T-cell (primary cell): ENCODE data around the gene ESRP2. TPM values are rescaled to one million over a fixed set of nuclear protein-coding genes. Genes with fewer than 3 reads are reported as not detected.

Source experiments
- ATAC-seq, 4 experiments: fragments of 200-7000 bp in 3 of 4; fragments of 150-1000 bp in 1 of 4; cut with Tn5 transposase; replicated peaks in 1 of 4; 1 replicate in 3 of 4; 2 replicates in 1 of 4; pipeline ENCODE4 v1.10.0; 2021; ENCODE audit warnings: moderate library complexity in 3 of 4, mild to moderate bottlenecking in 2 of 4, moderate number of reproducible peaks in 1 of 4
- CTCF ChIA-PET, 2 donors: fragments of 300-600 bp; sonication (Branson Sonifier 250); formaldehyde crosslinking; loops; one replicate each; lab custom pipeline; 2022; ENCODE audit warnings: antibody characterized with exemption in 2 of 2; lab: Charles Lee
- POLR2A ChIA-PET, 2 donors: fragments of 300-600 bp; sonication (Branson Sonifier 250); formaldehyde crosslinking; loops; one replicate each; lab custom pipeline; 2022; ENCODE audit warnings: antibody characterized with exemption in 2 of 2; lab: Charles Lee
- DNase-seq, 35 experiments: peaks; one replicate each; pipeline versions ENCODE4 v3.0.0 to v3.0.0-alpha.2; 2013 to 2023
- H3K27ac ChIP-seq: one replicate; pipeline ENCODE4 v1.5.1; 2013; ENCODE audit warnings: low read length
- H3K27me3 ChIP-seq, 2 experiments: replicated peaks in 1 of 2; 1 replicate in 1 of 2; 2 replicates in 1 of 2; pipeline versions ENCODE4 v1.6.1 to v1.7.0; 2013; ENCODE audit warnings: low read length in 1 of 2, mixed read lengths in 1 of 2; ENCODE audit not compliant: control insufficient read depth in 2 of 2, insufficient read depth in 2 of 2; ENCODE audit errors: extremely low read depth in 1 of 2
- H3K36me3 ChIP-seq, 2 donors: 1 replicate in 1 of 2; 2 replicates in 1 of 2; pipeline versions ENCODE4 v1.6.1 to v1.7.0; 2013; ENCODE audit warnings: low read length in 1 of 2; ENCODE audit not compliant: control insufficient read depth in 2 of 2, insufficient read depth in 1 of 2; ENCODE audit errors: extremely low read depth in 1 of 2
- H3K4me1 ChIP-seq, 2 experiments: 1 replicate in 1 of 2; 2 replicates in 1 of 2; pipeline versions ENCODE4 v1.6.1 to v1.7.0; 2013; ENCODE audit warnings: low read length in 2 of 2, mixed read lengths in 1 of 2; ENCODE audit not compliant: insufficient read depth in 2 of 2, control insufficient read depth in 1 of 2; ENCODE audit errors: extremely low read depth in 1 of 2
- H3K4me3 ChIP-seq, 2 donors: 1 replicate in 1 of 2; 2 replicates in 1 of 2; pipeline versions ENCODE4 v1.5.1 to v1.7.0; 2013; ENCODE audit warnings: mild to moderate bottlenecking in 2 of 2, low read length in 1 of 2, moderate library complexity in 1 of 2; ENCODE audit not compliant: control insufficient read depth in 1 of 2; ENCODE audit errors: extremely low read depth in 1 of 2
- H3K9me3 ChIP-seq: 2 replicates; pipeline ENCODE4 v1.7.0; 2013
- H3K27ac Mint-ChIP-seq, 2 donors: one replicate each; pipeline ENCODE4 v1.8.0; 2020 to 2021; ENCODE audit warnings: mild to moderate bottlenecking in 2 of 2, mixed read lengths in 2 of 2
- H3K27me3 Mint-ChIP-seq, 2 donors: one replicate each; pipeline ENCODE4 v1.8.0; 2021 to 2022; ENCODE audit warnings: mixed read lengths in 2 of 2
- H3K36me3 Mint-ChIP-seq: one replicate; pipeline ENCODE4 v1.8.0; 2021; ENCODE audit warnings: mixed read lengths
- H3K4me1 Mint-ChIP-seq, 3 donors: one replicate each; pipeline ENCODE4 v1.8.0; 2020 to 2022; ENCODE audit warnings: mixed read lengths in 3 of 3, mild to moderate bottlenecking in 1 of 3
- H3K4me3 Mint-ChIP-seq, 3 donors: one replicate each; pipeline ENCODE4 v1.8.0; 2020 to 2022; ENCODE audit warnings: mild to moderate bottlenecking in 3 of 3, mixed read lengths in 3 of 3, moderate library complexity in 3 of 3
- H3K9me3 Mint-ChIP-seq, 3 donors: one replicate each; pipeline ENCODE4 v1.8.0; 2020 to 2022; ENCODE audit warnings: mixed read lengths in 3 of 3
- WGBS: methylation state at CpG from one replicate; pipeline ENCODE4 v1.1.5; 2013; ENCODE audit warnings: missing lambda C conversion rate; ENCODE audit not compliant: insufficient coverage; 5-methylcytosine and 5-hydroxymethylcytosine counted together
- total RNA-seq, 35 experiments: library from RNA in 6 of 35; stranded (reverse) in 6 of 35; fragments of 120-200 nt in 1 of 35; gene quantifications; one replicate each; pipeline versions ENCODE4 v1.2.1 to v1.2.4 and lab custom pipeline; 2013 to 2026

Gene ESRP2
- total RNA-seq, 5 donors from 2014 or later (not counting 1 experiment from before 2014, with no cell fraction given), result 0.47 to 0.79 (median 0.62) TPM; not detected in 2

GRCh38 chr16:68282064-68282452 lies 46.1 kb upstream of the ESRP2 start:
- POLR2A ChIA-PET, result no interaction called here
- Mint-ChIP-seq H3K9me3 (no peaks in the 10 kb centered on the region), H3K4me1 (peaks cover 76 to 78% (median 76%) of the 10 kb centered on the region in 3 donors), H3K27ac (peak overlapping the region; percentile 94), H3K27me3 (no peaks in the 10 kb centered on the region), H3K4me3 (peak overlapping the region; percentile 2 to 69 (median 62)), H3K36me3 (peaks cover 35% of the 10 kb centered on the region)
- Histone ChIP-seq H3K27ac (peak overlapping the region; percentile 40), H3K4me1 (peaks cover 72 to 94% of the 10 kb centered on the region in 2 experiments), H3K4me3 (no peak overlapping the region), H3K27me3 (no peaks in the 10 kb centered on the region), H3K9me3 (no peaks in the 10 kb centered on the region), H3K36me3 (peaks cover 0 to 36% of the 10 kb centered on the region in 2 donors)
- WGBS, result no CpG with 5 or more reads among the region's 4 CpGs
- no peak for ATAC-seq
- DNase-seq, result no peak
- CTCF ChIA-PET, result interaction anchor here in 1 of 2 donors (0.9 to 1.2 kb wide), 2 partner anchors 21 to 37 kb away, joined by 3 to 4 read pairs; partner anchors contain the start of gene PLA2G15

DNA sequence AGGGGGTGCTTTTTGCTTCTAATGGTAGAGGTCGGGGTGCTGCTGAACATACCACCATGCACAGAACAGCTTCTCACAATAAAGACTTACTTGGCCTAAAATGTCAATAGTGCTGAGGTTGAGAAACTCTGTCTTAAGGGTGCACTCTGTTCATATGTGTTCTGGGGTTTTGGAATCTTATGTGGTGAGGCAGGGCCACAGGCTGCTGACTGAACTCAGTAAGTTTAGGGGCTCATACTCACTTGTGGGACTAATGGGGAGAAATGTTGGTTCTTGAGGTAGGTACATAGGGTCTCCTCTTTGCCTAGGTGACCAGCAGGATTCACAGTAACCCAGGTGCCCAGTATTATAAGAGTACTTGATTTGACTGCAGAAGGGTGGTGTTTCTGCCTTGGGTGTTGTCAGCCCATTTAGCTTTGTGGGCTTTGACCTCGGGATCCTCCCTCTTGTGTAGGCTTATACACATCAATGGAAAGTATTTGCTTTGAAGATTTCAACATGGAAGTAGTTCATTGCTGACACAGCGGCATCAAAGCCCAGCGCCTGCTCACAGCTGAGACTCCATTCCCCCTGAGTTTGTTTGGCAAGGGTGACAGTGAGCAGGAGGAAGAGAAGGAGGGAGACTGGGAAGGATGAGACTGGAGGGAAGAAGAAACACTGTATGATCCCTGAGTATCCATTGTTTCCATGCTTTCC lies 45.6 kb upstream of the ESRP2 start:
- peak; percentile 38 to 66 (median 58) for ATAC-seq
- CTCF ChIA-PET, result interaction anchor here in 1 of 2 donors (0.7 to 1.2 kb wide), 3 partner anchors 17 to 37 kb away, joined by 3 to 4 read pairs (median 3); partner anchors contain the start of genes PLA2G15 and SLC7A6
- WGBS, result 50% methylated on average over 2 of the region's 4 CpGs
- Mint-ChIP-seq H3K4me1 (peaks cover 74 to 76% (median 76%) of the 10 kb centered on the region in 3 donors), H3K36me3 (peaks cover 34% of the 10 kb centered on the region), H3K9me3 (no peaks in the 10 kb centered on the region), H3K27me3 (no peaks in the 10 kb centered on the region), H3K27ac (peak overlapping the region; percentile 94), H3K4me3 (peak overlapping the region; percentile 8 to 69 (median 62))
- H3K36me3 ChIP-seq, result peaks cover 0 to 36% of the 10 kb centered on the region in 2 donors
- H3K4me3 ChIP-seq, result peak overlapping the region in 1 of 2 donors; percentile 11
- H3K4me1 ChIP-seq, result peaks cover 71 to 94% of the 10 kb centered on the region in 2 experiments
- H3K27ac ChIP-seq, result peak overlapping the region; percentile 40
- peak in 13 of 35 experiments; percentile 12 to 58 (median 31) for DNase-seq
- H3K27me3 ChIP-seq, result no peaks in the 10 kb centered on the region
- POLR2A ChIA-PET, result interaction anchor here (0.6 to 0.7 kb wide), 2 partner anchors 19 kb away, joined by 3 to 4 read pairs; no protein-coding TSS in a partner anchor
- no peaks in the 10 kb centered on the region for H3K9me3 ChIP-seq

DNA sequence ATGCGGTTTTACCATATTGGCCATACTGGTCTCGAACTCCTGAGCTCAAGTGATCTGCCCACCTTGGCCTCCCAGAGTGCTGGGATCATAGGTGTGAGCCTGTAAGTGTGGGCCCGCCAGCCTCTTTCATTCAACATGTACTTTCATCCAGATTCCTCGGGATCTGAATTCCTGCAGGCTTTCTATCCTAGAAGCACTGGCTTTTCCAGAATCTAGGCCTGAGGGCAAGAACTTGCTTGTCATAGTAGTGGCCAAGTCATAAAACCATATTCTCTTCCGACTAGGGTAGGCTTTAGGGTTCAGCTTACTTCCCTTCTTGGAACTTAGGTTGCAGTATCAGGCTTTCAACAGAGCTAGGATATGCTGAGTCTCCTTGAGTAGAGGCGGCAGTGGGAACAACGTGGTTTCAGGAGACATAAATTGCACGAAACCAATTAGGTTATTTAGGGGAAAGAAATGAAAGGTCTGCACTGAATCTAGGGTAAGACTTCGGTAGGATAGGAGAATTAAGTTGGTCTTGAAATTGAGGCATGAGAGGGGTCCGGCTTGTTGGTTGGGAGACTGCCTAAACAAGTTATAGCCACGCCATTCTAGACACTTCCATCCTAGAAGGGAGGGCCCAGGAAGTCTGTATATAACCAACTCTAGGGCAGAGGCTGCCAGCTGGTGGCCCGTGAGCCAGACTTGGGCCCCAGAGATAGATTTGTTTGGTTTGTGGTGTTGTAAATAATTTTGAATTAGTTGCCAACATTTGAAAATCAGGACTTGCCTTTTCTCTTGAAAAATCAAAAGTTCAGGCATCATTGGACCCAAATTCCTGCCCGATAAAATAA lies 44.0 kb upstream of the ESRP2 start:
- H3K4me1 ChIP-seq, result peaks cover 70 to 94% of the 10 kb centered on the region in 2 experiments
- H3K4me1 Mint-ChIP-seq, result peaks cover 73 to 76% (median 74%) of the 10 kb centered on the region in 3 donors
- H3K4me3 Mint-ChIP-seq, result peak overlapping the region in 2 of 3 donors; percentile 44 to 59

GRCh38 chr16:68276223-68276622 lies 40.3 kb upstream of the ESRP2 start:
- no CpG with 5 or more reads among the region's 3 CpGs for WGBS
- peak in 2 of 4 experiments; percentile 9 to 11 for ATAC-seq
- H3K4me3 Mint-ChIP-seq, result peak overlapping the region; percentile 46 to 80 (median 55)
- H3K27ac ChIP-seq, result peak overlapping the region; percentile 75
- H3K36me3 ChIP-seq, result peaks cover 2 to 40% of the 10 kb centered on the region in 2 donors
- no peaks in the 10 kb centered on the region for H3K9me3 ChIP-seq
- peaks cover 72 to 76% (median 72%) of the 10 kb centered on the region in 3 donors for H3K4me1 Mint-ChIP-seq
- no peaks in the 10 kb centered on the region for H3K27me3 ChIP-seq
- H3K36me3 Mint-ChIP-seq, result peaks cover 40% of the 10 kb centered on the region
- no peak for DNase-seq
- H3K4me3 ChIP-seq, result peak overlapping the region in 1 of 2 donors; percentile 0
- no peaks in the 10 kb centered on the region for H3K27me3 Mint-ChIP-seq
- ChIA-PET CTCF (interaction anchor here (0.5 to 2.8 kb wide), 8 partner anchors 8 to 1251 kb away, joined by 3 to 9 read pairs (median 3); partner anchors contain the start of genes PRMT7 (in 1 of the 2), SLC7A6 (in 1 of the 2) and SLC7A6OS (in 1 of the 2)), POLR2A (interaction anchor here (0.6 to 1.5 kb wide), 3 partner anchors 10 to 70 kb away, joined by 3 to 4 read pairs (median 4); partner anchors contain the start of gene SLC7A6 (in 1 of the 2))
- peaks cover 74 to 94% of the 10 kb centered on the region in 2 experiments for H3K4me1 ChIP-seq
- no peaks in the 10 kb centered on the region for H3K9me3 Mint-ChIP-seq
- H3K27ac Mint-ChIP-seq, result peak overlapping the region; percentile 98 to 100

More for the DNA sequence above, 44.0 kb upstream of the ESRP2 start:
- ChIA-PET POLR2A (interaction anchor here (0.6 to 1.6 kb wide), 5 partner anchors 13 to 1590 kb away, joined by 3 to 10 read pairs (median 5); partner anchors contain the start of gene SLC7A6 (in 1 of the 2)), CTCF (interaction anchor here (0.6 to 2.2 kb wide), 7 partner anchors 10 to 824 kb away, joined by 3 to 8 read pairs (median 3); partner anchors contain the start of gene SLC7A6 (in 1 of the 2))
- no peaks in the 10 kb centered on the region for H3K27me3 Mint-ChIP-seq
- Histone ChIP-seq H3K4me3 (peak overlapping the region in 1 of 2 donors; percentile 32), H3K9me3 (no peaks in the 10 kb centered on the region), H3K36me3 (peaks cover 0 to 37% of the 10 kb centered on the region in 2 donors), H3K27ac (peak overlapping the region; percentile 66), H3K27me3 (no peaks in the 10 kb centered on the region)
- DNase-seq, result no peak
- H3K27ac Mint-ChIP-seq, result peak overlapping the region; percentile 94 to 97
- no peak for ATAC-seq
- no peaks in the 10 kb centered on the region for H3K9me3 Mint-ChIP-seq
- peaks cover 33% of the 10 kb centered on the region for H3K36me3 Mint-ChIP-seq
- WGBS, result 89% methylated on average over 8 of the region's 13 CpGs

DNA sequence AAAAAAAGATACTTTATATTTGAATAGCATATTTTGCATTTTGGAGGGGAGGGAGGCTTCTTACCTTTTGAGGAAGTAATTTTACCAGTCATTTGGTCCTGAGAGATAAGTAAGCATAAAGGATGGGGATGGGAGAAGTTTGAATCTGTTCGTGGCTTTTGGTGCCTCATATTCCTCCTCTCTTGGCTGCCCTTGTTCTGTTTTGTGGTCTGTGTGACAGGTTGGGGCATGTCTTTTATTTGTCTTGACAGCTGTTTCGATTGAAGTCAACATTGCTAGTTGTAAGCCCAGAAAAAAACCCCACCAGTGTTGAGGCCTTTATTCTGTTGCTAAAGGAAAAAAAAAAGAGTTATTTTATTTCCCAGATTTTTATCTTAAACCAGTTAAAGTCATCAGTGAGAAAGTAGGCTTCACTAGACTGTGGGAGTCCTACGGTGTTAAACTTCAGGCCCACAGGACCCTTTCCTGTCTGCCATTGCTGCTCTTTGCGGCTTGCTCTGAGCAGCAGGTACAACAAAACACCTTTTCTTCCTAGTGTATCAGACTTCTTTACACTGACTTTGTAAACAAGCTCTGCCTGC lies 39.8 kb upstream of the ESRP2 start:
- CTCF ChIA-PET, result interaction anchor here (0.5 to 2.8 kb wide), 7 partner anchors 8 to 1252 kb away, joined by 3 to 9 read pairs (median 3); partner anchors contain the start of genes PRMT7 (in 1 of the 2), SLC7A6 (in 1 of the 2) and SLC7A6OS (in 1 of the 2)
- ATAC-seq (peak; percentile 81 to 88 (median 88)), DNase-seq (peak; percentile 27 to 81 (median 49))
- H3K27me3 Mint-ChIP-seq, result no peaks in the 10 kb centered on the region
- peak overlapping the region; percentile 98 to 100 for H3K27ac Mint-ChIP-seq
- Histone ChIP-seq H3K4me3 (peak overlapping the region in 1 of 2 donors; percentile 0), H3K4me1 (peaks cover 75 to 94% of the 10 kb centered on the region in 2 experiments), H3K9me3 (no peaks in the 10 kb centered on the region), H3K27ac (peak overlapping the region; percentile 75), H3K27me3 (no peaks in the 10 kb centered on the region), H3K36me3 (peaks cover 4 to 39% of the 10 kb centered on the region in 2 donors)
- peak overlapping the region; percentile 46 to 80 (median 55) for H3K4me3 Mint-ChIP-seq
- H3K36me3 Mint-ChIP-seq, result peaks cover 38% of the 10 kb centered on the region
- H3K9me3 Mint-ChIP-seq, result no peaks in the 10 kb centered on the region
- POLR2A ChIA-PET, result interaction anchor here (0.6 to 1.5 kb wide), 4 partner anchors 11 to 95 kb away, joined by 3 to 7 read pairs (median 4); partner anchors contain the start of gene SLC7A6 (in 1 of the 2)
- peaks cover 70 to 76% (median 72%) of the 10 kb centered on the region in 3 donors for H3K4me1 Mint-ChIP-seq
- WGBS, result 17% methylated on average over 2 of the region's 4 CpGs
